IMR-90 (cell line): ENCODE measurements around the gene TSPEAR. TPM values are rescaled to one million over a fixed set of nuclear protein-coding genes. Genes with fewer than 3 reads are reported as not detected.

Source experiments
- ATAC-seq: fragments of 200-7000 bp; cut with Tn5 transposase; 2 replicates; pipeline ENCODE4 v1.9.1; 2020; ENCODE audit warnings: low read depth, mild to moderate bottlenecking, moderate library complexity
- BruUV-seq: library from RNA; stranded (reverse); fragments of 400-500 nt; replicated peaks from 2 replicates; lab custom pipeline; 2021; lab: Mats Ljungman, UMichigan
- CTCF ChIA-PET: fragments of 300-600 bp; formaldehyde crosslinking; extraction: SDS; loops from one replicate; lab custom pipeline; 2021; ENCODE audit warnings: antibody characterized with exemption; lab: Yijun Ruan, JAX
- POLR2A ChIA-PET: fragments of 300-600 bp; sonication (Branson Sonifier 250); formaldehyde crosslinking; loops from one replicate; lab custom pipeline; 2022; ENCODE audit warnings: antibody characterized with exemption; ENCODE audit not compliant: unreplicated experiment; lab: Charles Lee
- DNase-seq: peaks from one replicate; pipeline ENCODE4 v3.0.0; 2013
- H2AFZ ChIP-seq: replicated peaks from 2 replicates; pipeline ENCODE3; 2013; ENCODE audit warnings: low read length, mild to moderate bottlenecking; ENCODE audit not compliant: poor library complexity
- H2AK5ac ChIP-seq: 2 replicates; pipeline ENCODE4 v1.6.1; 2013; ENCODE audit warnings: low read depth, low read length, inconsistent platforms
- H2AK9ac ChIP-seq: replicated peaks from 2 replicates; pipeline ENCODE3; 2013; ENCODE audit warnings: mild to moderate bottlenecking, low read depth, low read length, moderate library complexity; ENCODE audit not compliant: poor library complexity
- H2BK120ac ChIP-seq: 2 replicates; pipeline ENCODE4 v1.6.1; 2013; ENCODE audit warnings: low read depth, low read length, inconsistent platforms
- H2BK15ac ChIP-seq: 3 replicates; pipeline ENCODE4 v1.6.1; 2013; ENCODE audit warnings: low read depth, low read length, inconsistent platforms
- H2BK20ac ChIP-seq: 2 replicates; pipeline ENCODE4 v1.6.1; 2013; ENCODE audit warnings: low read depth, mild to moderate bottlenecking, inconsistent platforms, low read length, moderate library complexity
- H2BK5ac ChIP-seq: 2 replicates; pipeline ENCODE4 v1.6.1; 2013; ENCODE audit warnings: mild to moderate bottlenecking, low read depth, low read length, inconsistent platforms; ENCODE audit not compliant: poor library complexity, severe bottlenecking
- H3K14ac ChIP-seq: replicated peaks from 2 replicates; pipeline ENCODE4 v1.6.1; 2013; ENCODE audit warnings: low read depth, low read length, inconsistent platforms
- H3K18ac ChIP-seq: 2 replicates; pipeline ENCODE4 v1.6.1; 2013; ENCODE audit warnings: low read depth, low read length, control low read depth
- H3K23ac ChIP-seq: 2 replicates; pipeline ENCODE4 v1.6.1; 2013; ENCODE audit warnings: low read depth, low read length, inconsistent platforms
- H3K27ac ChIP-seq: 2 replicates; pipeline ENCODE4 v1.5.1; 2013; ENCODE audit warnings: mild to moderate bottlenecking, control low read depth, low read length; ENCODE audit not compliant: insufficient read depth
- H3K27me3 ChIP-seq: 2 replicates; pipeline ENCODE4 v1.6.1; 2013; ENCODE audit warnings: low read length; ENCODE audit not compliant: control insufficient read depth, insufficient read depth
- H3K36me3 ChIP-seq: 2 replicates; pipeline ENCODE4 v1.6.1; 2013; ENCODE audit warnings: low read length, mixed read lengths; ENCODE audit not compliant: control insufficient read depth, insufficient read depth
- H3K4ac ChIP-seq: 2 replicates; pipeline ENCODE4 v1.6.1; 2013; ENCODE audit warnings: low read depth, low read length, inconsistent platforms
- H3K4me1 ChIP-seq: 2 replicates; pipeline ENCODE4 v1.6.1; 2013; ENCODE audit warnings: low read length, mixed read lengths; ENCODE audit not compliant: control insufficient read depth, insufficient read depth
- H3K4me2 ChIP-seq: 2 replicates; pipeline ENCODE4 v1.6.1; 2013; ENCODE audit warnings: low read depth, mild to moderate bottlenecking, control low read depth, low read length, moderate library complexity
- H3K4me3 ChIP-seq: 2 replicates; pipeline ENCODE4 v1.5.1; 2013; ENCODE audit warnings: low read depth, mild to moderate bottlenecking, control low read depth, low read length, moderate library complexity; ENCODE audit not compliant: insufficient read depth
- H3K56ac ChIP-seq: 2 replicates; pipeline ENCODE4 v1.6.1; 2013; ENCODE audit warnings: low read length, inconsistent platforms; ENCODE audit not compliant: insufficient read depth; ENCODE audit errors: extremely low read depth
- H3K79me1 ChIP-seq, 2 experiments: 2 replicates each; pipeline ENCODE4 v1.6.1; 2013; ENCODE audit warnings: low read length in 2 of 2, inconsistent platforms in 1 of 2, low read depth in 1 of 2
- H3K9ac ChIP-seq: 2 replicates; pipeline ENCODE4 v1.6.1; 2013; ENCODE audit warnings: low read depth, low read length, control low read depth
- H3K9me1 ChIP-seq: 2 replicates; pipeline ENCODE4 v1.6.1; 2013; ENCODE audit warnings: low read length, inconsistent platforms; ENCODE audit not compliant: insufficient read depth
- H3K9me3 ChIP-seq: 2 replicates; pipeline ENCODE4 v1.6.1; 2013; ENCODE audit warnings: low read length; ENCODE audit not compliant: control insufficient read depth, insufficient read depth
- H4K20me1 ChIP-seq: 2 replicates; pipeline ENCODE4 v1.6.1; 2013; ENCODE audit warnings: low read length, inconsistent platforms; ENCODE audit not compliant: insufficient read depth
- H4K5ac ChIP-seq: 2 replicates; pipeline ENCODE4 v1.6.1; 2013; ENCODE audit warnings: mild to moderate bottlenecking, low read depth, low read length, control low read depth
- H4K8ac ChIP-seq, 2 experiments: 2 replicates each; pipeline ENCODE4 v1.6.1; 2013; ENCODE audit warnings: low read depth in 2 of 2, low read length in 2 of 2, control low read depth in 1 of 2, inconsistent platforms in 1 of 2
- H4K91ac ChIP-seq: 2 replicates; pipeline ENCODE4 v1.6.1; 2013; ENCODE audit warnings: low read depth, low read length, inconsistent platforms; ENCODE audit not compliant: insufficient read depth
- BHLHE40 ChIP-seq: fragments of 150-350 bp; IDR thresholded peaks from 2 replicates; pipeline ENCODE4 v1.6.1; 2016; ENCODE audit warnings: mild to moderate bottlenecking, low read depth, low read length
- CEBPB ChIP-seq: IDR thresholded peaks from 2 replicates; pipeline ENCODE4 v1.6.1; 2012; ENCODE audit warnings: low read depth, low read length, improper control_type of control experiment
- CHD1 ChIP-seq: IDR thresholded peaks from 2 replicates; pipeline ENCODE4 v1.6.1; 2012; ENCODE audit warnings: low read depth, low read length, improper control_type of control experiment
- CTCF ChIP-seq: conservative IDR thresholded peaks from 2 replicates; pipeline ENCODE4 v1.5.1; 2012; ENCODE audit warnings: mild to moderate bottlenecking, low read depth, low read length, improper control_type of control experiment
- ELK1 ChIP-seq: fragments of 150-350 bp; IDR thresholded peaks from 2 replicates; pipeline ENCODE4 v1.6.1; 2016; ENCODE audit warnings: low read depth, mild to moderate bottlenecking, low read length, moderate library complexity, borderline replicate concordance
- FOS ChIP-seq: fragments of 150-350 bp; IDR thresholded peaks from 2 replicates; pipeline ENCODE4 v1.6.1; 2016; ENCODE audit warnings: low read depth, low read length
- MAFK ChIP-seq: IDR thresholded peaks from 2 replicates; pipeline ENCODE4 v1.6.1; 2012; ENCODE audit warnings: low read depth, low read length, improper control_type of control experiment
- MAZ ChIP-seq: IDR thresholded peaks from 2 replicates; pipeline ENCODE4 v1.6.1; 2012; ENCODE audit warnings: low read depth, mild to moderate bottlenecking, low read length, improper control_type of control experiment, moderate library complexity, borderline replicate concordance
- MXI1 ChIP-seq: IDR thresholded peaks from 2 replicates; pipeline ENCODE4 v1.6.1; 2012; ENCODE audit warnings: low read depth, mild to moderate bottlenecking, low read length, moderate library complexity, borderline replicate concordance
- NFE2L2 ChIP-seq: fragments of 150-350 bp; IDR thresholded peaks from 2 replicates; pipeline ENCODE4 v1.6.1; 2016; ENCODE audit warnings: low read depth, mild to moderate bottlenecking, low read length
- POLR2A ChIP-seq: IDR thresholded peaks from 2 replicates; pipeline ENCODE4 v1.6.1; 2012; ENCODE audit warnings: mild to moderate bottlenecking, low read depth, low read length
- RAD21 ChIP-seq: IDR thresholded peaks from 2 replicates; pipeline ENCODE4 v1.6.1; 2012; ENCODE audit warnings: low read length, improper control_type of control experiment
- RCOR1 ChIP-seq: IDR thresholded peaks from 2 replicates; pipeline ENCODE4 v1.6.1; 2012; ENCODE audit warnings: mild to moderate bottlenecking, low read length, improper control_type of control experiment; ENCODE audit not compliant: insufficient replicate concordance
- RFX5 ChIP-seq: IDR thresholded peaks from 2 replicates; pipeline ENCODE4 v1.8.0; 2012; ENCODE audit warnings: low read depth, mild to moderate bottlenecking, low read length, moderate library complexity
- SMC3 ChIP-seq: fragments of 150-350 bp; IDR thresholded peaks from 2 replicates; pipeline ENCODE4 v1.6.1; 2016; ENCODE audit warnings: low read depth, mild to moderate bottlenecking, antibody characterized with exemption, low read length, moderate library complexity
- USF2 ChIP-seq: fragments of 150-350 bp; IDR thresholded peaks from 2 replicates; pipeline ENCODE4 v1.6.1; 2017; ENCODE audit warnings: mild to moderate bottlenecking, antibody characterized with exemption, low read length, low read depth
- WGBS, 2 experiments: methylation state at CpG; one replicate each; pipeline versions ENCODE4 v1.1.5 to v1.1.7; 2013; ENCODE audit warnings: missing lambda C conversion rate in 2 of 2; ENCODE audit not compliant: insufficient read length in 1 of 2; ENCODE audit errors: extremely low coverage in 2 of 2; 5-methylcytosine and 5-hydroxymethylcytosine counted together
- dilution Hi-C: fragments of 300-500 bp; cut with HindIII; formaldehyde crosslinking; loops from one replicate; pipeline ENCODE4 v1.14.3; 2018; ENCODE audit warnings: low sequenced_read_pairs; ENCODE audit not compliant: unreplicated experiment
- in situ Hi-C: fragments of 300-500 bp; cut with MboI; formaldehyde crosslinking; loops from 3 replicates; pipeline ENCODE4 v1.14.3; 2019; ENCODE audit warnings: low sequenced_read_pairs, inconsistent platforms, mixed read lengths
- intact Hi-C: fragments of 100-400 bp; cut with micrococcal nuclease; formaldehyde crosslinking; loops from 2 replicates; pipeline ENCODE4 v1.10.0; 2022
- polyA plus RNA-seq, 3 experiments: library from polyadenylated mRNA; depleted of rRNA; stranded (reverse); fragments of >200 nt; gene quantifications; 2 replicates each; pipeline ENCODE4 v1.2.3, GENCODE V29; 2012; ENCODE audit warnings: low replicate concordance in 1 of 3
- total RNA-seq: library from RNA; depleted of rRNA; stranded (reverse); fragments of >200 nt; gene quantifications from 2 replicates; pipeline ENCODE4 v1.2.3, GENCODE V29; 2012

TSPEAR gene
- total and polyA plus RNA-seq, 2 of the 4 experiments (the other 2 are of a cell fraction): not detected

GRCh38 chr21:44640761-44641160 lies 70.6 kb downstream of the TSPEAR start:
- no peak overlapping the region for H2AFZ ChIP-seq
- H2AK5ac ChIP-seq: no peak overlapping the region
- H3K23ac ChIP-seq: no peak overlapping the region
- H2BK15ac ChIP-seq: no peak overlapping the region
- H3K36me3 ChIP-seq: no peaks in the 10 kb centered on the region
- no peaks in the 10 kb centered on the region for H3K9me1 ChIP-seq
- no TSS peak for BruUV-seq
- H3K4ac ChIP-seq: no peak overlapping the region
- no peaks in the 10 kb centered on the region for H3K79me1 ChIP-seq
- no peak overlapping the region for H2BK20ac ChIP-seq
- 83% methylated on average over 2 of the region's 5 CpGs; no CpG with 5 or more reads in 1 of the 2 experiments for WGBS, 2 experiments
- no peak overlapping the region for H4K91ac ChIP-seq
- H3K4me2 ChIP-seq: no peak overlapping the region
- no peak overlapping the region for H3K4me3 ChIP-seq
- H4K20me1 ChIP-seq: no peaks in the 10 kb centered on the region
- ChIA-PET CTCF (no interaction called here), POLR2A (no interaction called here)
- H3K56ac ChIP-seq: no peak overlapping the region
- no peak for TF ChIP-seq USF2
- no peak for TF ChIP-seq MAFK
- no peak for TF ChIP-seq CTCF
- no peak for TF ChIP-seq SMC3
- TF ChIP-seq RAD21: no peak
- TF ChIP-seq MXI1: no peak
- no peak for TF ChIP-seq POLR2A
- TF ChIP-seq BHLHE40: no peak
- TF ChIP-seq CEBPB: no peak
- TF ChIP-seq NFE2L2: no peak
- TF ChIP-seq RFX5: no peak
- TF ChIP-seq CHD1: no peak
- no peak for TF ChIP-seq FOS
- TF ChIP-seq ELK1: no peak
- no peak for TF ChIP-seq MAZ
- TF ChIP-seq RCOR1: no peak
- DNase-seq: no peak
- H3K27me3 ChIP-seq: no peaks in the 10 kb centered on the region; the same call in 1 of the 2 replicates
- no peak for ATAC-seq
- intact Hi-C loops (no loop called here), dilution Hi-C loops (no loop called here), in situ Hi-C loops (no loop called here)
- H2BK120ac ChIP-seq: no peak overlapping the region
- H3K9me3 ChIP-seq: peaks cover 10% of the 10 kb centered on the region
- no peaks in the 10 kb centered on the region for H3K4me1 ChIP-seq
- H3K27ac ChIP-seq: no peak overlapping the region
- H3K14ac ChIP-seq: no peak overlapping the region
- no peak overlapping the region for H3K9ac ChIP-seq
- H4K8ac ChIP-seq: no peak overlapping the region
- no peak overlapping the region for H3K18ac ChIP-seq
- H4K5ac ChIP-seq: no peak overlapping the region
- H2AK9ac ChIP-seq: no peak overlapping the region
- H2BK5ac ChIP-seq: no peak overlapping the region
